Mucosa of stomach (tissue), 1 donor: ENCODE measurements around the gene DOCK6.
A peak's percentile ranks its signal among the peaks of the same experiment; 100 is the strongest.

ENCODE experiments used
- H3K27me3 ChIP-seq: one replicate; pipeline ENCODE4 v1.7.0; 2013; ENCODE audit warnings: mild to moderate bottlenecking, low read length; ENCODE audit not compliant: control insufficient read depth, insufficient read depth
- H3K36me3 ChIP-seq: one replicate; pipeline ENCODE4 v1.7.0; 2013; ENCODE audit warnings: low read length; ENCODE audit not compliant: control insufficient read depth, insufficient read depth
- H3K4me1 ChIP-seq: one replicate; pipeline ENCODE4 v1.7.0; 2013; ENCODE audit warnings: mild to moderate bottlenecking, low read length; ENCODE audit not compliant: control insufficient read depth, insufficient read depth
- H3K4me3 ChIP-seq: one replicate; pipeline ENCODE4 v1.7.0; 2013; ENCODE audit warnings: low read length
- H3K9ac ChIP-seq: one replicate; pipeline ENCODE4 v1.7.0; 2013; ENCODE audit warnings: mild to moderate bottlenecking, low read length, moderate library complexity
- H3K9me3 ChIP-seq: one replicate; pipeline ENCODE4 v1.7.0; 2013; ENCODE audit warnings: mild to moderate bottlenecking, low read length, moderate library complexity; ENCODE audit not compliant: control insufficient read depth
- donor health status: Pancreatic carcinoma.

DOCK6 gene

DNA sequence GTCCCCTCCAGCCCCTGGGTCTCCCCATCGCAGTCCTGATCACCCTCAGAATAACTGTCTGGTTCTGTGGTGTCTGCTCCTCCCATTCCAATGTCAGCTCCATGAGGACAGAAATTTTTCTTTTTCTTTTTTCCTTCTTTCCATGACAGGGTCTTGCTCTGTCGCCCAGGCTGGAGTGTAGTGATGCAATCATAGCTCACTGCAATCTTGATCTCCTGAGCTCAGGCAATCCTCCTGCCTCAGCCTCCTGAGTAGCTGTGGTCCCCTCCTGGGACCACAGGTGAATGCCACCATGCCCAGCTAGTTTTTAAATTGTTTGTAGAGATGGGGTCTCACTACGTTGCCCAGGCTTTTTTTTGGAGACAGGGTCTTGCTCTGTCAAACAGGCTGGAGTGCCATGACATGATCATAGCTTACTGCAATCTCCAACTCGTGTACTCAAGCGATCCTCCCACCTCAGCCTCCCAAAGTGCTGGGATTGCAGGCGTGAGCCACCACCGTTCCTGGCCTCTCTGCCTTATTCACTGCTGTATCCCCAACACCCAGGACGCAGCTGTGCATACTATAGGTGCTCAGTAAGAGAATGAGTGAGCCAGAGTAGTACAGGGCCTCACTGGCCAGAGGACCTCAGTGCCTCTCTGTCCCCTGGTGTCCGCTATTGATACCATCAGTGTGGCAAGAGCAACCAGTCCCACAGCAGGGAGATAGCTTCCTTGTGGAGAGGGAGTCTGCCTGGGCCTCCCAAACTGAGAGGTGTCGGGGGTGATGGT lies 5.2 kb upstream of the DOCK6 start:
- no peaks in the 10 kb centered on the region for H3K27me3 ChIP-seq
- H3K4me3 ChIP-seq = no peak overlapping the region
- H3K9me3 ChIP-seq = no peaks in the 10 kb centered on the region
- peak overlapping the region; percentile 25 for H3K9ac ChIP-seq
- peaks cover 63% of the 10 kb centered on the region for H3K4me1 ChIP-seq
- no peaks in the 10 kb centered on the region for H3K36me3 ChIP-seq

DNA sequence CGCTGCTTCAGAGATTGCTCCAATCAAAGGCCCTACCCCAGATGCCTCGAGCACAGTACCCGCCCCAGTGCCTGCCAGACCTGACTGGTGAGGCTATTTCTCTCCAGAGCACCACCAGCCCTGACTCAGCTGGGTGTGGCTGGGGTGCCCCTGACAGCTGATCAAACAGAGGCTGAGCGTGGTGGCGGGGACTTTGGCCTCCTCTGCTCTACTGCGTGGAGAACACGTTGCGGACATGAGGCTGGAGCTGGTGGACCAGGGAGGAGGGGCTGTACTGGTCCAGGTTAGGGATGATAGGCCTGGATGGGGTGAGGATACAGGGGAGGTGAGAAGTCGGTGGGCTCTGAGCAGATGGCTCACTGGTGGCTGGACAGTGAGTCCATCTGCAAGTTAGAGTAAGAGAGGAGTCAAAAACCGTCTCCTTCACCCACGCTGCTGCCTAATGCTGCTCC lies 3.5 kb upstream of the DOCK6 start:
- Histone ChIP-seq H3K9me3 (no peaks in the 10 kb centered on the region), H3K4me3 (peak overlapping the region; percentile 60), H3K9ac (peak overlapping the region; percentile 70), H3K36me3 (no peaks in the 10 kb centered on the region), H3K27me3 (no peaks in the 10 kb centered on the region), H3K4me1 (peaks cover 64% of the 10 kb centered on the region)

DNA sequence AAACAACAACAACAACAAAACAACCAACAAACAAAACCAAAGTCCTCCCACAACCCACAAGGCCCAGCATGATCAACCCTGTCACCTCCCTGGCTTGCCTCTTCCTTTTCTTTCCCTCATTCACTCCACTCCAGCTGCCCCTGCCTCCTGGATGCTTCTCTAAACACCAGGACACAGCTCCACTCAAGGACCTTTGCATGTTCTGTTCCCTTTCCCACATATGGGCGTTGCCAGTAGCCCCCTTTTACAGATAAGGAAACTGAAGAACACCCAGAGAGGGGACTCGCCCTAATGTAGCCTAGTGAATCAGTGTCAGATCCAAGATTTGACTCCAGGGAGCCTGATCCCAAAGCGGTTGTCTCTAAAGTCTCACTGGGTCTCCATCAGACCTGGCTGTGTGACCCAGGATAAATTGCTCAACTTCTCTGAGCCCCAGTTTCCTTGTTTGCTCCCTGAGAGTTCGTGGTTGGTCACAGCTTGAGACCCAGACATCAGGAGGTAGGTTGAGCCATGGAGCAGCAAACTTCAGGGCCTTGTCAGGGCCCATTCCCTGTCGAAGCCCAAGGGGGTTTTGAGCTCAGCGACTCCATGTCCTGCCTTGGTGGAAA lies 3.0 kb upstream of the DOCK6 start:
- Histone ChIP-seq H3K9ac (peak overlapping the region; percentile 70), H3K27me3 (no peaks in the 10 kb centered on the region), H3K4me3 (peak overlapping the region; percentile 60), H3K4me1 (peaks cover 64% of the 10 kb centered on the region), H3K9me3 (no peaks in the 10 kb centered on the region), H3K36me3 (no peaks in the 10 kb centered on the region)

DNA sequence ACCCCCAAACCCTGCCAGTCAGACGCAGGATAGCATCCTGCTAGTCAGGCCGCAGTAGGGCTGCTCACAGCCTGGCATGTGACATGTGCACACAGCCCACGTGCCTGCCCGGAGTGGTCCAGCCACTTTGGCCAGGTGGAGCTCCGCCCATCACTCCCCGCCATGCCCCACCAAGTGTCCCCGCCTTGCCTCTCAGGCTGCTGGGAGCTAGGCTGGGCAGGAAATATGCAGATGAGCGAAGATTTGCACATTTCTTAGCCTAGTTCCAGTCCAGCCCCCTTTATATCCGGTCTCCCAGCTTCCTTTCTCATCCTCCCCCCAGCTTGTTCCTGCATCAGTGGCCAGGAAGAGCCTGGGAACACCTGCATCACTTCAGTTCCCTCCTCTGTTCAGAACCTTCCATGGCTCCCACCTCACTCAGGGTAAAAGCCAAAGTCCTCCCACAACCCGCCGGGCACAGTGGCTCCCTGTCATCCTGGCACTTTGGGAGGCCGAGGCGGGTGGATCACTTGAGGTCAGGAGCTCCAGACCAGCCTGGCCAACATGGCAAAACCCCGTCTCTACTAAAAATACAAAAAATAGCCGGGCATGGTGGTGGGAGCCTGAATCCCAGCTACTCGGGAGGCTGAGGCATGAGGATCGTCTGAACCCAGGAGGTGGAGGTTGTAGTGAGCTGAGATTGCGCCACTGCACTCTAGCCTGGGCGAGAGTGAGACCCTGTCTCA lies 2.3 kb upstream of the DOCK6 start:
- H3K9me3 ChIP-seq = no peaks in the 10 kb centered on the region
- H3K36me3 ChIP-seq = no peaks in the 10 kb centered on the region
- H3K9ac ChIP-seq = peak overlapping the region; percentile 70
- peaks cover 64% of the 10 kb centered on the region for H3K4me1 ChIP-seq
- no peaks in the 10 kb centered on the region for H3K27me3 ChIP-seq
- no peak overlapping the region for H3K4me3 ChIP-seq

DNA sequence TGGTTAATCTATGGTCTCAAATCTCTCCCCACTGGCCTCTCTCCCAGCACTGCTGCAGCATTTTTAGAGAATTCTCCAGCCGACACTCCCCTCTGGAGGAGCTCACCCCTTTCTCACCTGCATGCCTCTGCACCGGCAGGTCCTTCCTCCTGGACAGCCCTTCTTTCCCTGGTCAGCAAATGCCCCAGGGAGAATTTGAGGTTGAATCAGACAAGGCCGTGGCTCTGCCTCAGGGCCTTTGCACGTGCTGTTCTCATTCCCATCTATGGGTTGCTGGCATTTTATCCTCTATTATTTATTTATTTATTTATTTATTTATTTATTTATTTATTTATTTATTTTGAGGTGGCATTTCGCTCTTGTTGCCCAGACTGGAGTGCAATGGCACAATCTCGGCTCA lies 1.4 kb upstream of the DOCK6 start:
- H3K4me1 ChIP-seq = peaks cover 58% of the 10 kb centered on the region
- no peaks in the 10 kb centered on the region for H3K27me3 ChIP-seq
- H3K9ac ChIP-seq = no peak overlapping the region
- no peaks in the 10 kb centered on the region for H3K36me3 ChIP-seq
- no peaks in the 10 kb centered on the region for H3K9me3 ChIP-seq
- no peak overlapping the region for H3K4me3 ChIP-seq

DNA sequence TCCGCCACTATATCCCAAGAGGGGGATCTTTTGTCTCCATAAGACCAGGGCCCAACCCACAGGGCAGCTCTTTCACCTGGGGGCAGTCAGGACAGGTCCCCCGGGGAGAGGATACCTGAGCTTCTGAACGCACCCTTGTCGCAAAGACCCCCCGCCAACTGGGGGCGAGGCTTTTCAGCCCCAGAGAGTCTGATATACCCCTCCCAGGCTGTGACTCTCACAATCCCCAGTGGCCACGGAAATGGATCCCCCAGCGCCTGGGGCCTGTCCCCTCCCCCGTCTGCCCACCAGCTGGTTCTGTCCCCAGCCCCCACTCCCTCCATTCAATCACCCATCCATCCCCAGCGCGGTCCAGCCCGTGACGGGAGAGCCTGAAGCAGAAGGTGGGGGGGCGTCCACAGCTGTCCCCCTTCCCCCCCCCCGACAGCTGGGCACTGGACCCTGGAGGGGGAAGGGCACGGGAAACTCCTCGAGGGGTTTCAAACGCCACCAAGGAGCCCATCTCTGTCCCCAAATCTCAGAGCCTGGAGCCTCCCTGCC lies 823 bp downstream of the DOCK6 start:
- Histone ChIP-seq H3K9ac (peak overlapping the region; percentile 84), H3K9me3 (no peaks in the 10 kb centered on the region), H3K36me3 (no peaks in the 10 kb centered on the region), H3K27me3 (no peaks in the 10 kb centered on the region), H3K4me3 (peak overlapping the region; percentile 56), H3K4me1 (peaks cover 37% of the 10 kb centered on the region)

DNA sequence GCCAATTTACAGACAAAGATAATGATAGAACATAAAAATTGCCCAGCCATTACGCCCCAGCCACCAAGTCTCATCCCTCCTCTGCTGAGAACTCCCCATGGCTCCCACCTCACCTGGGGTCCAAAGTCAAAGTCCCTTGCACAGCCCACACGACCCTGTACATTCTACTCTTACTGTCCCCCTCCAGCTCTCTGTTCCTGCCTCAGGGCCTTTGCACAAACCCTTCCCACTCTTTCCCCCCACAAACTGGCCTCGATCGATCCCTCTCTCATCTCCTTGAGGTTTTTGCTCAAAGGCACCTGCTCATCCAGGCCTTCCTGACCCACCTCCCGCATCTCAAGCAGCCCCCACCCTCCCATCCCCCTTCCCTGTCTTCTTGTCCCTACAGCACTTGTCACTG lies 1.3 kb downstream of the DOCK6 start:
- H3K4me3 ChIP-seq = no peak overlapping the region
- peak overlapping the region; percentile 84 for H3K9ac ChIP-seq
- H3K4me1 ChIP-seq = peaks cover 32% of the 10 kb centered on the region
- no peaks in the 10 kb centered on the region for H3K9me3 ChIP-seq
- H3K36me3 ChIP-seq = no peaks in the 10 kb centered on the region
- no peaks in the 10 kb centered on the region for H3K27me3 ChIP-seq

DNA sequence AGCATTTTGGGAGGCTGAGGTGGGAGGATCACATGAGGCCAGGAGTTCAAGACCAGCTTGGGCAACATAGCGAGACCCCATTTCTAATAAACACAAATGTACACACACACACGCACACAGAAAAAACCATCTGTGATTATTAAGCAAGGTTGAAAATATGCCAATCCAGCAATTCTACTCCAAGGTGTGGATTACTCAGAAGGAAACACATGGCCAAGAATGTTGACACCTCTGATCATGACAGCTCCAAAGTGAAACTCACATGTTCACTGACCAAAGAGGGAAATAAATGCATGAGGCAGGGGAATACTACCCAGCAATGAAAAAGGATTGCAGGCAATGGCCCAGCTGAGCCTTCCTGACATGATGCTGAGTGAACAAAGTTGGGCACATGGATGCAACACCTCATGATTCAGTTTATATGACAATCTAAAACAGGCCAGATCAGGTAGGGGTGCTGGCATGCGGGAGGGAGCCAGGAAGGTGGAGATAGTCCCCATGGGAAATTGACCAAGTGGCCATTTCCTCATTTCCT lies 4.4 kb downstream of the DOCK6 start:
- no peak overlapping the region for H3K4me3 ChIP-seq
- H3K27me3 ChIP-seq = no peaks in the 10 kb centered on the region
- no peaks in the 10 kb centered on the region for H3K9me3 ChIP-seq
- H3K36me3 ChIP-seq = no peaks in the 10 kb centered on the region
- no peak overlapping the region for H3K9ac ChIP-seq
- H3K4me1 ChIP-seq = peaks cover 5% of the 10 kb centered on the region

DNA sequence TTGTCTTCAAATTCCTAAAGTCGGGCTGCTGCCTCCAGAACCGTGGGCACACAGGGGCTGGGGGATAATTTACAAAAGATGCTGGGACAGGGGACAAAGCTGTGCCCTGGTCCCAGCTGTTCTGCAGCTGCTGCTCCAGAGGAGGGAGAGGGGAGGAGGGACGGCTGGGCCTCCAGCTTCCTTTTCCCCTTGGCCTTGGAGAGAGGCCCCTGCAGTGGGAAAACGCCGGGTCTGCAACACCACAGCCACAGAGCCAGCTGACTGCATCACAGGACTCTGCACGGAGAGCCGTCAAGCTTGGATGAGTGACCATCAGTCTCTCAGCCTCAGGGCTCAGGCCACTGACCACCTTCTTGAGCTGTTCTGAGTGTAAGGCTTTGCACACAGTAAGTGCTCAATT lies 6.1 kb downstream of the DOCK6 start:
- Histone ChIP-seq H3K27me3 (no peaks in the 10 kb centered on the region), H3K9me3 (no peaks in the 10 kb centered on the region), H3K4me3 (no peak overlapping the region), H3K4me1 (no peaks in the 10 kb centered on the region), H3K36me3 (no peaks in the 10 kb centered on the region), H3K9ac (no peak overlapping the region)

DNA sequence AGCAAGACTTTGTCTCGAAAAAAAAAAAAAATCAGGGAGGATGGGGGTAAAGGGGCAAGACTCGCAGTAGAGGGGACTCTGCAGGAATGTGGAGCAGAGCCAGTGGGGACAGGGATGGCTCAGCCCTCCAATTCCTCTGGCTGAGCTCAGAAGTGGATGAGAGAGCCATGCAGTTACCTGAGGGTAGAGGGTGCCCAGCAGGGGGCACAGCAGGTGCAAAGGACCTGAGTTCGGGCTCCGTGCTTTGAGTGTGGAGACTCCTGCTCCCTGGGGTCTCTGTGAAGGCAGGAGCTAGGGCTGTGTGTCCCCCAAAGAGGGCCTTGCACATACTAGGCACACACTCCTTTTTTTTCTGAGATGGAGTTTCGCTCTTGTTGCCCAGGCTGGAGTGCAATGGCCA lies 7.7 kb downstream of the DOCK6 start:
- no peaks in the 10 kb centered on the region for H3K36me3 ChIP-seq
- no peaks in the 10 kb centered on the region for H3K4me1 ChIP-seq
- H3K9me3 ChIP-seq = no peaks in the 10 kb centered on the region

DNA sequence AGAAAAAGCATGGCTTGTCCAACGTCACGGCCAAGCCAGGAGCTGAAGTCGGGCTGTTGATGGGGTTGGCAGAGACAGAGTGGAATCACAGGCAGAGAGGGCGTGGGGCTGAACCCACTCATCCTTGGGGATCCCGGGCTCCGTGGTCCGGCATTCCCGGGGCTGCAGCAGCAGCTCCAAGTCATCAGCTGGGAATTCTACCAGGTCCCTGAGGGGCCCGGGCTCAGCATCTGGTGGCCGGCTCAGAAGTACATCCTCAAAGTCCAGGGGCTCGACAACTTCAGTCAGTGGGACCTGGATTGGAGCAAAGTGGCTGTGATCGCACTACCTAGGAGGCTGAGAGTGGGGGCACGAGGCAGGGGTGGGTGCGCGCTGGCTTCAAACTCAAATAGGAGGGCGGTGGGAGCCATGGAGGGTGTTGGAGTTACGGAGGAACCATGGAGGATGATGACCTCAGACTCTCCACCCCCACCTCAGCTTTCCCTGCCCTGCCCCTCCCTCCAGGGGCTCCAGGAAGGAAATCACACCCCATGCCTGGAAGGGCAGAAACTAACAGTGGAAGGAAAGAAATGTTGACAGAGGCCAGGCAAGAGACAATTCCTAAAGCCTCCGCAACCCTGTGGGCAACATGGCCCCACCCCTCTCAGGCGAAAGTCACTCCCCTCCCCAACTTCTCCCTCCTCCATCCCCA lies 9.5 kb downstream of the DOCK6 start:
- H3K4me1 ChIP-seq = no peaks in the 10 kb centered on the region
- no peak overlapping the region for H3K4me3 ChIP-seq

More for the DNA sequence above, 7.7 kb downstream of the DOCK6 start:
- H3K4me3 ChIP-seq = no peak overlapping the region
- no peak overlapping the region for H3K9ac ChIP-seq
- no peaks in the 10 kb centered on the region for H3K27me3 ChIP-seq

More for the DNA sequence above, 9.5 kb downstream of the DOCK6 start:
- no peaks in the 10 kb centered on the region for H3K27me3 ChIP-seq
- H3K36me3 ChIP-seq = no peaks in the 10 kb centered on the region
- no peaks in the 10 kb centered on the region for H3K9me3 ChIP-seq
- H3K9ac ChIP-seq = no peak overlapping the region
